Keratinocyte (primary cell): ENCODE measurements around the gene PTPRN2. TPM values are rescaled to one million over a fixed set of nuclear protein-coding genes. Genes with fewer than 3 reads are reported as not detected.

Experiments used
- DNase-seq: peaks from one replicate; pipeline ENCODE4 v3.0.0-alpha.2; 2011; ENCODE audit warnings: low read depth, missing footprints, low spot score
- FAIRE-seq: peaks from 2 replicates; lab custom pipeline; 2011; peaks lifted over from hg19 to GRCh38; lab: Jason Lieb, UNC
- H2AFZ ChIP-seq: 2 replicates; pipeline ENCODE4 v1.6.0; 2012; ENCODE audit warnings: low read length, control low read depth, inconsistent platforms; ENCODE audit not compliant: control insufficient read depth
- H3K27ac ChIP-seq: 2 replicates; pipeline ENCODE4 v1.5.1; 2011; ENCODE audit warnings: low read length; ENCODE audit not compliant: control insufficient read depth, insufficient read depth
- H3K27me3 ChIP-seq: 3 replicates; pipeline ENCODE4 v1.6.0; 2011; ENCODE audit warnings: low read length; ENCODE audit not compliant: control insufficient read depth, insufficient read depth; ENCODE audit errors: extremely low read depth
- H3K36me3 ChIP-seq, 2 experiments: 2 replicates in 1 of 2; 3 replicates in 1 of 2; pipeline ENCODE4 v1.5.1; 2011; ENCODE audit warnings: low read length in 2 of 2, mild to moderate bottlenecking in 1 of 2; ENCODE audit not compliant: control insufficient read depth in 2 of 2, insufficient read depth in 2 of 2; ENCODE audit errors: extremely low read depth in 1 of 2
- H3K4me1 ChIP-seq: 3 replicates; pipeline ENCODE4 v1.5.1; 2011; ENCODE audit warnings: low read length; ENCODE audit not compliant: control insufficient read depth, insufficient read depth; ENCODE audit errors: extremely low read depth
- H3K4me2 ChIP-seq: 3 replicates; pipeline ENCODE4 v1.6.0; 2011; ENCODE audit warnings: low read depth, low read length; ENCODE audit not compliant: control insufficient read depth, insufficient read depth; ENCODE audit errors: extremely low read depth
- H3K4me3 ChIP-seq, 3 experiments: fragments of 200-600 bp in 1 of 3; sonication (generic) in 1 of 3; 2 replicates in 2 of 3; 3 replicates in 1 of 3; pipeline ENCODE4 v1.5.1; 2011 to 2016; ENCODE audit warnings: low read length in 3 of 3, mild to moderate bottlenecking in 3 of 3, control low read depth in 2 of 3, inconsistent platforms in 1 of 3, low read depth in 1 of 3, mixed read lengths in 1 of 3, mixed run types in 1 of 3, moderate library complexity in 1 of 3; ENCODE audit not compliant: control insufficient read depth in 2 of 3, insufficient read depth in 2 of 3; ENCODE audit errors: extremely low read depth in 1 of 3
- H3K79me2 ChIP-seq: 2 replicates; pipeline ENCODE4 v1.6.0; 2012; ENCODE audit warnings: low read length; ENCODE audit not compliant: control insufficient read depth, insufficient read depth
- H3K9ac ChIP-seq: 3 replicates; pipeline ENCODE4 v1.6.0; 2011; ENCODE audit warnings: low read length; ENCODE audit not compliant: control insufficient read depth, insufficient read depth; ENCODE audit errors: extremely low read depth
- H3K9me1 ChIP-seq: 3 replicates; pipeline ENCODE4 v1.6.0; 2011; ENCODE audit warnings: low read length; ENCODE audit not compliant: control insufficient read depth, insufficient read depth; ENCODE audit errors: extremely low read depth
- H3K9me3 ChIP-seq: 2 replicates; pipeline ENCODE4 v1.5.1; 2012; ENCODE audit warnings: low read depth, low read length; ENCODE audit not compliant: control insufficient read depth
- H4K20me1 ChIP-seq: 3 replicates; pipeline ENCODE4 v1.6.0; 2011; ENCODE audit warnings: low read length; ENCODE audit not compliant: control insufficient read depth, insufficient read depth; ENCODE audit errors: extremely low read depth
- CTCF ChIP-seq, 3 experiments: IDR thresholded peaks in 1 of 3; conservative IDR thresholded peaks in 1 of 3; optimal IDR thresholded peaks in 1 of 3; 2 replicates in 2 of 3; 3 replicates in 1 of 3; pipeline versions ENCODE3 to v1.5.1; 2011; ENCODE audit warnings: low read length in 3 of 3, mild to moderate bottlenecking in 3 of 3, moderate library complexity in 2 of 3, control low read depth in 1 of 3, inconsistent platforms in 1 of 3; ENCODE audit not compliant: insufficient read depth in 2 of 3; ENCODE audit errors: extremely low read depth in 1 of 3
- EZH2 ChIP-seq: IDR thresholded peaks from one replicate; pipeline ENCODE4 v1.6.1; 2012; ENCODE audit warnings: inconsistent platforms, mild to moderate bottlenecking, low read length, moderate library complexity
- dilution Hi-C: fragments of 300-500 bp; cut with MboI; formaldehyde crosslinking; loops from one replicate; pipeline ENCODE4 v1.7.0; 2020; ENCODE audit warnings: low sequenced_read_pairs; ENCODE audit not compliant: extremely low pct_ligation_motif_present
- polyA minus RNA-seq, 3 experiments: library from RNA; depleted of rRNA, polyadenylated mRNA; stranded (reverse); fragments of >200 nt; gene quantifications; 1 replicate in 1 of 3; 2 replicates in 1 of 3; 3 replicates in 1 of 3; pipeline ENCODE4 v1.2.3, GENCODE V29; 2011
- polyA plus RNA-seq, 5 experiments: library from polyadenylated mRNA; depleted of rRNA in 3 of 5; stranded (reverse) in 3 of 5; stranded (forward) in 1 of 5; unstranded in 1 of 5; fragments of >200 nt; gene quantifications; 1 replicate in 1 of 5; 2 replicates in 3 of 5; 3 replicates in 1 of 5; pipeline versions ENCODE4 v1.2.1 to v1.2.3, GENCODE V29; 2011 to 2012; ENCODE audit warnings: missing spikeins in 2 of 5, low read depth in 1 of 5, low replicate concordance in 1 of 5

The PTPRN2 gene
- polyA plus RNA-seq (not detected in 3 replicates), polyA minus RNA-seq (not detected in 3 replicates)
- polyA plus RNA-seq (2011; ENCODE audit: low read depth), result not detected
- polyA plus RNA-seq (2011; cell fraction: cytosol; rRNA removed), result not detected in 2 replicates
- polyA plus RNA-seq (2011; cell fraction: nucleus; rRNA removed), result not detected in 2 replicates
- not detected in 2 replicates for polyA plus RNA-seq (2012; ENCODE audit: low replicate concordance)
- not detected for polyA minus RNA-seq (2011; cell fraction: cytosol; rRNA and poly(A)+ RNA removed)
- polyA minus RNA-seq (2011; cell fraction: nucleus; rRNA and poly(A)+ RNA removed), result not detected in 2 replicates

GRCh38 chr7:158587162-158588084, at the start of gene PTPRN2:
Gene PTPRN2, minus strand, starts transcription at chr7:158587823.
- no peak for TF ChIP-seq EZH2
- no peak for TF ChIP-seq CTCF (optimal IDR thresholded peaks at IDR 0.05 in 1 of 3, IDR thresholded peaks at IDR 0.05 in 1 of 3, conservative IDR thresholded peaks at IDR 0.05 in 1 of 3; ENCODE audit: extremely low read depth in 1 of 3, insufficient read depth in 2 of 3, low read length in 3 of 3)
- Histone ChIP-seq H3K4me1 (no peaks in the 10 kb centered on the region), H3K36me3 (no peaks in the 10 kb centered on the region), H3K4me3 (no peak within 1 kb of the TSS), H3K9me1 (no peaks in the 10 kb centered on the region), H3K9me3 (no peaks in the 10 kb centered on the region), H2AFZ (no peak within 1 kb of the TSS), H3K79me2 (no peaks in the 10 kb centered on the region), H3K27ac (no peak within 1 kb of the TSS), H3K9ac (no peak within 1 kb of the TSS), H4K20me1 (no peaks in the 10 kb centered on the region), H3K27me3 (peaks cover 28% of the 10 kb centered on the region), H3K4me2 (no peak within 1 kb of the TSS)
- FAIRE-seq, result no peak
- dilution Hi-C loops, result no loop called here
- no peak for DNase-seq

- no peaks in the 10 kb centered on the region for H3K9me3 ChIP-seq
- H3K4me2 ChIP-seq, result no peak overlapping the region
- peaks cover 0 to 4% of the 10 kb centered on the region in 2 experiments for H3K36me3 ChIP-seq
- dilution Hi-C loops, result no loop called here
- DNase-seq, result no peak
- H3K27ac ChIP-seq, result no peak overlapping the region
- H2AFZ ChIP-seq, result no peak overlapping the region
- no peaks in the 10 kb centered on the region for H4K20me1 ChIP-seq
- no peaks in the 10 kb centered on the region for H3K9me1 ChIP-seq
- no peak overlapping the region for H3K4me3 ChIP-seq
- H3K27me3 ChIP-seq, result no peaks in the 10 kb centered on the region
- no peak for FAIRE-seq
- no peaks in the 10 kb centered on the region for H3K79me2 ChIP-seq
- no peak overlapping the region for H3K9ac ChIP-seq
- TF ChIP-seq CTCF (optimal IDR thresholded peaks at IDR 0.05 in 1 of 3, IDR thresholded peaks at IDR 0.05 in 1 of 3, conservative IDR thresholded peaks at IDR 0.05 in 1 of 3; ENCODE audit: extremely low read depth in 1 of 3, insufficient read depth in 2 of 3, low read length in 3 of 3) (no peak), EZH2 (no peak)
- H3K4me1 ChIP-seq, result no peaks in the 10 kb centered on the region
These were observed 45.7 kb upstream of the PTPRN2 start for GRCh38 chr7:158633055-158633956.
